Duodenal mucosa (tissue), 2 donors: ENCODE results near the gene FBXL7.

ENCODE experiments used
- H3K27ac ChIP-seq: one replicate; pipeline ENCODE4 v1.7.0; 2013; ENCODE audit warnings: low read depth, low read length
- H3K27me3 ChIP-seq, 2 donors: one replicate each; pipeline ENCODE4 v1.7.0; 2013; ENCODE audit warnings: low read length in 2 of 2, control low read depth in 1 of 2; ENCODE audit not compliant: insufficient read depth in 2 of 2, control insufficient read depth in 1 of 2
- H3K36me3 ChIP-seq, 2 donors: one replicate each; pipeline ENCODE4 v1.7.0; 2013; ENCODE audit warnings: low read length in 2 of 2, control low read depth in 1 of 2; ENCODE audit not compliant: insufficient read depth in 2 of 2, control insufficient read depth in 1 of 2
- H3K4me1 ChIP-seq, 2 donors: one replicate each; pipeline ENCODE4 v1.7.0; 2013; ENCODE audit warnings: low read length in 2 of 2, control low read depth in 1 of 2; ENCODE audit not compliant: insufficient read depth in 2 of 2, control insufficient read depth in 1 of 2
- H3K4me3 ChIP-seq, 2 donors: one replicate each; pipeline ENCODE4 v1.7.0; 2013; ENCODE audit warnings: low read length in 2 of 2, low read depth in 1 of 2
- H3K9ac ChIP-seq, 2 donors: one replicate each; pipeline ENCODE4 v1.7.0; 2013; ENCODE audit warnings: low read length in 2 of 2, low read depth in 1 of 2
- H3K9me3 ChIP-seq, 2 donors: one replicate each; pipeline ENCODE4 v1.7.0; 2013; ENCODE audit warnings: low read length in 2 of 2, control low read depth in 1 of 2; ENCODE audit not compliant: control insufficient read depth in 1 of 2

Gene FBXL7

DNA sequence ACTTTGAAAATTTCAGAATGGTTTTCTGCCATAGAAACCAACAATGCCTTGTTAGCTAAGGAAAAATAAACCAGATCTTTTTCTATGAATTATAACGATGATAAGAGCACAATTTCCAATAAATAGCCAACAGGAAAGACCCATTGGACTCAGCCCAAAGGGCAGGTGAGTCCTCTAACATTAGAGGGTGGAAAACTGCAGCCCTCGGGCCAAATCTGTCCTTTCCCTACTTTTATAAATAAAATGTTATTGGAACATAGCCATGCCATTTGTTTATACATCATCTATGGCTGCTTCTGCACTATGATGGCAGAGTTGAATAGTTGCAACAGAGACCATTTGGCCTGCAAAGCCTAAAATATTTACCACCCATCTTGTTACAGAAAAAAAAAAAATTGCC, 296.1 kb downstream of the FBXL7 start:
- Histone ChIP-seq H3K27me3 (no peaks in the 10 kb centered on the region), H3K4me1 (no peaks in the 10 kb centered on the region), H3K36me3 (no peaks in the 10 kb centered on the region), H3K9ac (no peak overlapping the region), H3K27ac (no peak overlapping the region), H3K9me3 (no peaks in the 10 kb centered on the region), H3K4me3 (no peak overlapping the region)

DNA sequence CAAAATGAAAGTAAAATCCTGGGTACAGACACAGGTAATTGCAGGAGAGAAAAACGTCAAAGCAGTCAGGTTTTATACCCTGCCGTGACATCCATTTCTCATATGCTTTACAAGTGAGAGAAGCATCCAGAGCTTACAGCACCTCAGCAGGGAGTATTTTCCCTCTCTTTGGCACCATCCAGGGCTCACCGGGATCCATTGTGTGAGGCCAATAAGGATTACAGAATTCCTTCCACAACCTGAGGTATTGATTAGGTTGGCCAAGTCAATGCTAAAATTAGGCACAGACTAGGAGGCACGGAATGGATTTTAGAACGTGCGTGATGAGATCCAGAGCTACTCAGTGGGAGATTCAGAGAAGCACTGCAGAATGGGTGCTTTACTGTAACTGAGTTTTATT, 296.6 kb downstream of the FBXL7 start:
- Histone ChIP-seq H3K4me1 (no peaks in the 10 kb centered on the region), H3K9me3 (no peaks in the 10 kb centered on the region), H3K36me3 (no peaks in the 10 kb centered on the region), H3K9ac (no peak overlapping the region), H3K27ac (no peak overlapping the region), H3K4me3 (no peak overlapping the region), H3K27me3 (no peaks in the 10 kb centered on the region)

GRCh38 chr5:15797116-15797515, 297.1 kb downstream of the FBXL7 start:
- Histone ChIP-seq H3K4me1 (no peaks in the 10 kb centered on the region), H3K27me3 (no peaks in the 10 kb centered on the region), H3K9ac (no peak overlapping the region), H3K36me3 (no peaks in the 10 kb centered on the region), H3K4me3 (no peak overlapping the region), H3K9me3 (no peaks in the 10 kb centered on the region), H3K27ac (no peak overlapping the region)

- Histone ChIP-seq H3K36me3 (no peaks in the 10 kb centered on the region), H3K9ac (no peak overlapping the region), H3K9me3 (no peaks in the 10 kb centered on the region), H3K27me3 (no peaks in the 10 kb centered on the region), H3K27ac (no peak overlapping the region), H3K4me1 (no peaks in the 10 kb centered on the region), H3K4me3 (no peak overlapping the region)
Observed at GRCh38 chr5:15798006-15798405, 298.0 kb downstream of the FBXL7 start.

DNA sequence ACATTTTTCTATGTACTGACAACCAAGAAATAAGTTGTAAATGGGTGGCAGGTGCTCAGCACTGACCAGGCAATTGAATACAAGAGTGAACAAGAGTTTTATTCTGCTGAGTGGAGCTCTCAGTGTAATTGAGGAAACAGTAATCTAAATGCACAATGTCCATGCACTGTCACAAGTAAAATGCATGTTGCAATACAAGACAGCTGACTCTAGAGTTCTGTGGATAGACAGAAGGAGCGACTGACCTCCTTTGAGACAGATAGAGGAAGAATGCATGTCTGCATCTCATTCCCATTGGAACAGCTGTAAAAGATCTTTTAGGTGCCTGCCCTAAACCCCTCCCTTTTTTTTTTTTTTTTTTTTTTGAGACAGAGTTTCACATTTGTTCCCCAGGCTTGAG, 299.0 kb downstream of the FBXL7 start:
- H3K27ac ChIP-seq, result no peak overlapping the region
- no peak overlapping the region for H3K9ac ChIP-seq
- no peaks in the 10 kb centered on the region for H3K4me1 ChIP-seq
- H3K4me3 ChIP-seq, result no peak overlapping the region
- H3K27me3 ChIP-seq, result no peaks in the 10 kb centered on the region
- H3K9me3 ChIP-seq, result peaks cover 0 to 4% of the 10 kb centered on the region in 2 donors
- H3K36me3 ChIP-seq, result no peaks in the 10 kb centered on the region

- Histone ChIP-seq H3K27ac (no peak overlapping the region), H3K4me3 (no peak overlapping the region), H3K9me3 (peaks cover 4 to 5% of the 10 kb centered on the region in 2 donors), H3K4me1 (no peaks in the 10 kb centered on the region), H3K27me3 (no peaks in the 10 kb centered on the region), H3K36me3 (no peaks in the 10 kb centered on the region), H3K9ac (no peak overlapping the region)
Observed at GRCh38 chr5:15799612-15800011, 299.6 kb downstream of the FBXL7 start.

- no peaks in the 10 kb centered on the region for H3K27me3 ChIP-seq
- H3K9ac ChIP-seq, result no peak overlapping the region
- no peak overlapping the region for H3K27ac ChIP-seq
- peaks cover 8% of the 10 kb centered on the region in 2 donors for H3K9me3 ChIP-seq
- H3K4me1 ChIP-seq, result no peaks in the 10 kb centered on the region
- no peaks in the 10 kb centered on the region for H3K36me3 ChIP-seq
- no peak overlapping the region for H3K4me3 ChIP-seq
Observed at GRCh38 chr5:15803280-15803679, 303.3 kb downstream of the FBXL7 start.

- no peak overlapping the region for H3K27ac ChIP-seq
- no peaks in the 10 kb centered on the region for H3K27me3 ChIP-seq
- no peak overlapping the region for H3K9ac ChIP-seq
- peaks cover 8 to 13% of the 10 kb centered on the region in 2 donors for H3K9me3 ChIP-seq
- no peaks in the 10 kb centered on the region for H3K36me3 ChIP-seq
- no peaks in the 10 kb centered on the region for H3K4me1 ChIP-seq
- H3K4me3 ChIP-seq, result no peak overlapping the region
Observed at GRCh38 chr5:15806613-15807012, 306.6 kb downstream of the FBXL7 start.

- no peaks in the 10 kb centered on the region for H3K27me3 ChIP-seq
- H3K36me3 ChIP-seq, result no peaks in the 10 kb centered on the region
- peaks cover 8 to 13% of the 10 kb centered on the region in 2 donors for H3K9me3 ChIP-seq
- no peak overlapping the region for H3K9ac ChIP-seq
- H3K4me3 ChIP-seq, result no peak overlapping the region
- no peak overlapping the region for H3K27ac ChIP-seq
- H3K4me1 ChIP-seq, result no peaks in the 10 kb centered on the region
Observed at GRCh38 chr5:15807248-15807647, 307.3 kb downstream of the FBXL7 start.

DNA sequence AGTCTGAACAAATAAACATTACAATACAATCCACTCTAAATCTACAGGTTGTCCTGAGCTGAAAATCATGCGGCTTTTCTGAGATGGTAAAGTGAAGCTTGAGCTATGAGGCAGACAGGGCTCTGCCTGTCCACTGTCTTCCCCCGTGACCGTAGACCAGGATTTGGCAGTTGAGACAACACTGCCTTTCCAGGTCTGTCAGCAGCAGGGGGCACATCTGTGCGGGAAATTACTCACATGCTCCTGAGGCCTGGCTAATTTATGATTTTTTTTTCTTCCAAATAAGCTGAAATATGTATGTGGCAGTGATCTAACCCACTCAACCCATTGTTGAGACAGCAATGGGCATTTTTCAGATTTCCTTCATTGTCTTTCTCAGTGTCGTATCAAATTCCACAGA, 307.9 kb downstream of the FBXL7 start:
- no peak overlapping the region for H3K4me3 ChIP-seq
- H3K9me3 ChIP-seq, result peaks cover 8 to 13% of the 10 kb centered on the region in 2 donors
- H3K4me1 ChIP-seq, result no peaks in the 10 kb centered on the region
- no peaks in the 10 kb centered on the region for H3K27me3 ChIP-seq
- H3K36me3 ChIP-seq, result no peaks in the 10 kb centered on the region
- no peak overlapping the region for H3K27ac ChIP-seq
- H3K9ac ChIP-seq, result no peak overlapping the region

GRCh38 chr5:15808577-15808976, 308.6 kb downstream of the FBXL7 start:
- no peaks in the 10 kb centered on the region for H3K4me1 ChIP-seq
- H3K27me3 ChIP-seq, result no peaks in the 10 kb centered on the region
- H3K27ac ChIP-seq, result no peak overlapping the region
- H3K36me3 ChIP-seq, result no peaks in the 10 kb centered on the region
- H3K9ac ChIP-seq, result no peak overlapping the region
- no peak overlapping the region for H3K4me3 ChIP-seq
- H3K9me3 ChIP-seq, result peaks cover 8 to 12% of the 10 kb centered on the region in 2 donors
